Ascending aorta (tissue), 2 donors: ENCODE measurements around the gene COL18A1. TPM values are rescaled to one million over a fixed set of nuclear protein-coding genes. Genes with fewer than 3 reads are reported as not detected.

Experiments
- DNase-seq, 2 donors: peaks; one replicate each; pipeline ENCODE4 v3.0.0-alpha.2; 2019; ENCODE audit warnings: low spot score in 2 of 2
- H3K27ac ChIP-seq, 2 donors: fragments of 200-600 bp; sonication (generic); one replicate each; pipeline ENCODE4 v1.5.1; 2016 to 2017; ENCODE audit warnings: mild to moderate bottlenecking in 1 of 2
- H3K27me3 ChIP-seq: fragments of 200-600 bp; sonication (generic); one replicate; pipeline ENCODE4 v1.5.1; 2017
- H3K36me3 ChIP-seq, 2 donors: fragments of 200-600 bp; sonication (generic); one replicate each; pipeline ENCODE4 v1.5.1; 2016
- H3K4me1 ChIP-seq, 2 donors: fragments of 200-600 bp; sonication (generic); one replicate each; pipeline ENCODE4 v1.5.1; 2016 to 2017; ENCODE audit warnings: mild to moderate bottlenecking in 1 of 2
- H3K4me3 ChIP-seq, 2 donors: fragments of 200-600 bp; sonication (generic); one replicate each; pipeline ENCODE4 v1.5.1; 2016 to 2017; ENCODE audit warnings: mild to moderate bottlenecking in 1 of 2
- H3K9me3 ChIP-seq, 2 donors: fragments of 200-600 bp; sonication (generic); one replicate each; pipeline ENCODE4 v1.5.1; 2016
- CTCF ChIP-seq, 3 experiments: fragments of 200-600 bp in 2 of 3; fragments of 450-650 bp in 1 of 3; sonication (generic) in 2 of 3; IDR thresholded peaks; one replicate each; pipeline ENCODE4 v1.5.1; 2016 to 2019; ENCODE audit warnings: antibody characterized with exemption in 3 of 3, mild to moderate bottlenecking in 1 of 3, moderate library complexity in 1 of 3
- intact Hi-C: fragments of 100-400 bp; cut with DNase I; formaldehyde crosslinking; loops from one replicate; pipeline ENCODE4 v1.15.1; 2023
- total RNA-seq: library from RNA; depleted of rRNA; stranded (reverse); fragments of >200 nt; gene quantifications from one replicate; pipeline ENCODE4 v1.1.0, GENCODE V29; 2016

COL18A1 gene
- total RNA-seq, 1 donor from 2014 or later: 699 TPM

GRCh38 chr21:45548711-45549491 lies 143.9 kb downstream of the COL18A1 start:
- Histone ChIP-seq H3K27me3 (no peaks in the 10 kb centered on the region), H3K4me3 (no peak overlapping the region), H3K9me3 (no peaks in the 10 kb centered on the region), H3K36me3 (no peaks in the 10 kb centered on the region), H3K4me1 (no peaks in the 10 kb centered on the region), H3K27ac (no peak overlapping the region)
- intact Hi-C loops: no loop called here
- no peak for TF ChIP-seq CTCF (IDR thresholded peaks at IDR 0.05)
- no peak for DNase-seq

- H3K4me1 ChIP-seq: no peaks in the 10 kb centered on the region
- no peak for TF ChIP-seq CTCF (IDR thresholded peaks at IDR 0.05)
- intact Hi-C loops: loop anchor here (10.0 kb wide), 1 partner anchor 775 kb away; the partner anchor contains the start of genes C21orf58 and PCNT
- no peaks in the 10 kb centered on the region for H3K36me3 ChIP-seq
- no peaks in the 10 kb centered on the region for H3K9me3 ChIP-seq
- no peak for DNase-seq
- no peaks in the 10 kb centered on the region for H3K27me3 ChIP-seq
- no peak overlapping the region for H3K27ac ChIP-seq
- no peak overlapping the region for H3K4me3 ChIP-seq
These were observed 144.9 kb downstream of the COL18A1 start for GRCh38 chr21:45549626-45550463.

GRCh38 chr21:45550522-45551210 lies 145.7 kb downstream of the COL18A1 start:
- no peak for TF ChIP-seq CTCF (IDR thresholded peaks at IDR 0.05)
- H3K4me1 ChIP-seq: no peaks in the 10 kb centered on the region
- no peak overlapping the region for H3K4me3 ChIP-seq
- H3K9me3 ChIP-seq: no peaks in the 10 kb centered on the region
- intact Hi-C loops: loop anchor here (10.0 kb wide), 1 partner anchor 774 kb away; the partner anchor contains the start of genes C21orf58 and PCNT
- no peaks in the 10 kb centered on the region for H3K27me3 ChIP-seq
- no peaks in the 10 kb centered on the region for H3K36me3 ChIP-seq
- H3K27ac ChIP-seq: peak overlapping the region in 1 of 2 donors; percentile 46
- no peak for DNase-seq

- Histone ChIP-seq H3K9me3 (no peaks in the 10 kb centered on the region), H3K4me3 (no peak overlapping the region), H3K27ac (peak overlapping the region in 1 of 2 donors; percentile 46), H3K36me3 (no peaks in the 10 kb centered on the region), H3K27me3 (no peaks in the 10 kb centered on the region), H3K4me1 (no peaks in the 10 kb centered on the region)
- intact Hi-C loops: loop anchor here (10.0 kb wide), 1 partner anchor 773 kb away; the partner anchor contains the start of genes C21orf58 and PCNT
- no peak for TF ChIP-seq CTCF (IDR thresholded peaks at IDR 0.05)
- no peak for DNase-seq
These were observed 146.4 kb downstream of the COL18A1 start for GRCh38 chr21:45551316-45551715.
